ENCODE results near the gene PRR16. TPM values are rescaled to one million over a fixed set of nuclear protein-coding genes. Genes with fewer than 3 reads are reported as not detected.

The PRR16 gene
- total RNA-seq, 2 donors from 2014 or later, result 1.2 to 1.4 TPM

GRCh38 chr5:120599576-120599975 lies 135.5 kb downstream of the PRR16 start:
- no peak for TF ChIP-seq CTCF (IDR thresholded peaks at IDR 0.05)

GRCh38 chr5:120600639-120601038 lies 136.5 kb downstream of the PRR16 start:
- Histone ChIP-seq H3K4me1 (no peaks in the 10 kb centered on the region), H3K9me3 (no peaks in the 10 kb centered on the region), H3K27ac (no peak overlapping the region), H3K27me3 (no peaks in the 10 kb centered on the region), H3K9ac (ENCODE audit: low read depth in 2 of 2, low read length in 2 of 2) (no peak overlapping the region), H3K36me3 (no peaks in the 10 kb centered on the region), H3K4me3 (no peak overlapping the region)
- intact Hi-C loops (cut with DNase I), result no loop called here
- DNase-seq, result no peak
- TF ChIP-seq CTCF (IDR thresholded peaks at IDR 0.05), result no peak

More at GRCh38 chr5:120599576-120599975, 135.5 kb downstream of the PRR16 start:
- Histone ChIP-seq H3K4me1 (no peaks in the 10 kb centered on the region), H3K4me3 (no peak overlapping the region), H3K27ac (no peak overlapping the region), H3K9ac (ENCODE audit: low read depth in 2 of 2, low read length in 2 of 2) (no peak overlapping the region), H3K27me3 (no peaks in the 10 kb centered on the region), H3K36me3 (no peaks in the 10 kb centered on the region), H3K9me3 (no peaks in the 10 kb centered on the region)
- intact Hi-C loops (cut with DNase I), result no loop called here
- no peak for DNase-seq

GRCh38 chr5:120602033-120602432 lies 137.9 kb downstream of the PRR16 start:
- intact Hi-C loops (cut with DNase I), result no loop called here
- no peak for TF ChIP-seq CTCF (IDR thresholded peaks at IDR 0.05)
- H3K4me1 ChIP-seq, result no peaks in the 10 kb centered on the region
- H3K9ac ChIP-seq (ENCODE audit: low read depth in 2 of 2, low read length in 2 of 2), result no peak overlapping the region
- no peaks in the 10 kb centered on the region for H3K36me3 ChIP-seq
- H3K9me3 ChIP-seq, result no peaks in the 10 kb centered on the region
- H3K4me3 ChIP-seq, result no peak overlapping the region
- no peaks in the 10 kb centered on the region for H3K27me3 ChIP-seq
- H3K27ac ChIP-seq, result no peak overlapping the region
- no peak for DNase-seq

- TF ChIP-seq CTCF (IDR thresholded peaks at IDR 0.05), result no peak
- intact Hi-C loops (cut with DNase I), result no loop called here
- Histone ChIP-seq H3K9me3 (no peaks in the 10 kb centered on the region), H3K4me3 (no peak overlapping the region), H3K27me3 (no peaks in the 10 kb centered on the region), H3K36me3 (no peaks in the 10 kb centered on the region), H3K4me1 (no peaks in the 10 kb centered on the region), H3K9ac (ENCODE audit: low read depth in 2 of 2, low read length in 2 of 2) (no peak overlapping the region), H3K27ac (no peak overlapping the region)
- DNase-seq, result no peak
Measured at GRCh38 chr5:120604884-120605283, 140.8 kb downstream of the PRR16 start.

DNA sequence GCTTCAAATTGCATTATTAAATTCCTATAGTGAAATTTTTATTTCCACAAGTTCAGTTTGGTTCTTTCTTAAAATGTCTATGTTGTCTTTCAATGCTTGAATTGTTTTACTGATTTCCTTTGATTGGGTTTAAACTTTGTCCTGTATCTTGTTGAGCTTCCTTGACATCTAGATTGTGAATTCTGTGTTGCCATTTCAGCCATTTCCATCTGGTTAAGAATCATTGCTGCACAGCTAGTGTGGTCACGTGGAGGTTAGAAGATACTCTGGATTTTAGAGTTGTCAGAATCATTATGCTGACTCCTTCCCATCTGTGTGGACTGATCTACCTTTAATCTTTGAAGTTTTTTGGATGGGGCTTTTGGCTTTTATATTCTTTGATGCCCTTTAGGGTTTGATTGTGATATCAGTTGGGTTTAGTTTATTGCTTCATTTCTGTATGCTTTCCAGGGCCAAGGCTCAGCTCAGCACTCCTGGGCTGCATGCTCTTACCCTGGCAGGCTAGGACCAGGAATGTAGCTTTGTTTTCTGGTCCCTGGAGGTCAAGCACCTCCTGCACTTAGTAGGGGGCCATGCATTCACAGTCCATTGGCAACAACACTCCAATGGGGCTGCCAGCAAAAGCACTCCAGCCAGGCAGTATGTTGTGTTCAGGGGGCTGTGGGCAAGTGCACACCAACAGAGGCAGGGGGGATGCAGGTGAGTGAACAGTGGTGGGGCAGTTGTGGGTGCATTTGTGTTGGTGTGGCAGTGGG lies 141.4 kb downstream of the PRR16 start:
- intact Hi-C loops (cut with DNase I), result no loop called here
- no peak overlapping the region for H3K27ac ChIP-seq
- no peak overlapping the region for H3K4me3 ChIP-seq
- DNase-seq, result no peak
- no peak overlapping the region for H3K9ac ChIP-seq (ENCODE audit: low read depth in 2 of 2, low read length in 2 of 2)
- H3K36me3 ChIP-seq, result no peaks in the 10 kb centered on the region
- H3K4me1 ChIP-seq, result no peaks in the 10 kb centered on the region
- H3K27me3 ChIP-seq, result no peaks in the 10 kb centered on the region
- H3K9me3 ChIP-seq, result no peaks in the 10 kb centered on the region
- TF ChIP-seq CTCF (IDR thresholded peaks at IDR 0.05), result no peak

Measured in colonic mucosa (tissue), 4 donors.